Middle frontal gyrus (tissue), 1 donor: ENCODE measurements around the gene NR4A2.

Experiments used
- DNase-seq: peaks from one replicate; pipeline ENCODE4 v3.0.0-alpha.2; 2015; ENCODE audit warnings: low spot score; ENCODE audit errors: extremely low spot score

Gene NR4A2

GRCh38 chr2:156340377-156340776 lies 7.9 kb upstream of the NR4A2 start:
- DNase-seq = no peak

DNA sequence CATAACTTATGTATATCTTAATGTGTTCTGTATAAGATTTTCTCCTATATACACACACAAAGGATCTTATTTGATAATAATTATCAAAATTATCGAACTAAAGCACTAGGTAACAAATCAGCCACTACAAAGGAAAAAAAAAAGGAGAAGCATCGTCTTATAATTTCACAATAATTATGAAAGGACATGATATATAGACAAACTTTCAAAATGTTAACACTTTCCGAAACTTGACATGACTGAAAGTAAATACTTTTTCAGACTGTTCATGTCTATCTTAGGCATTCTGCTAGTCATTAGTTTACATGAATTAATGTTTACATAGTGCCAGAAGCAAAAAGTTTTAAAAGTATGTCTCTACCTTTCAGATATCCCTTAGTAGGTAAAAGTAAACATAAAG lies 7.3 kb upstream of the NR4A2 start:
- DNase-seq = no peak

GRCh38 chr2:156339110-156339847 lies 6.8 kb upstream of the NR4A2 start:
- no peak for DNase-seq

- DNase-seq = no peak
Measured at GRCh38 chr2:156338578-156338977, 6.1 kb upstream of the NR4A2 start.

DNA sequence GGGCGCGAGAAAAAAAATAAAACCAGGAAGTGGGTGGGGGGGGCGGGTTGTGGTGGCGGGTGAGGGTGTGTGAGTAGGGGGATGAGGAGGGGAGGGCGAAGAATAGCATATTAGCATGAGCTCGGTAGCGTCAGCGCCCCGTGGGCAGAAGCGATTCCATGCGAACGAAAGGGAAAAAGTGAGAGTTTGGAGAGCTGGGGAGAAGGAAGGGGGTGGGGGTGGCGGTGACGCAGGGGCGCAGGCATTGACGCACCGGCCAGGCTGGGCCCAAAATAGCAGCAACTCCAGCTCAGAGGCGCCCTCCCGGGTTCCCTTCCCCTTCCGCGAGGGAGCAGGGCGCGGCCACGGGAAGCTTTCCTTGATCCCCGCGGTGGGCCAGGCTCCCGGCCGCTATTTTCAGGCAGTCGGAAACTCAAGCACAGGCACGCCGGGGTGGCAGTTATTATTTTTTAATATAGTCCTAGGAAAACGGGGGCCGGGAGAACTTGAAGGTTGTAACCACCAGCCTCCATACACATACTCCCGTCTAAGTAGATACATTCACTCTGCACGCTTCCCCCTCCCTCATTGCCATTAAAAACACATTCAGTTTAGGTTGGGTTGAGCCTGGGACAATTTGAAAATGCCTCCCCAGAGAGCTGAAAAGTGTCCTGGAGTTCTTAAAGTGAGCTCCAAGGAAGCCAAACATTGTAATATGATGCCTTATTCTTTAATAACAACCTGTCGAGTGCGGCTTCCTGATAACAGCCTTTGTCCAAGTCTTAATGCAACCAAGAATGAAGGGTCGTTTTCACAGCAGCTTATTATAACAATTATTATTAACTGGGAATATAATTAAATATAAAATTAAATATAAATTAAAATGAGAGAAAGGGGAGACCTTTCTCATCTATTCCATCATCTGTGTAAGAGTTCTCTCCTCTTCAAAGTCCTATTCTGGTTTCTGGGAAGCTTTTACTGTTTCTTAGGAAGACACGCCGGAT lies 2.3 kb upstream of the NR4A2 start:
- DNase-seq = peak; percentile 71

- DNase-seq = no peak
Measured at GRCh38 chr2:156333951-156334495, 1.5 kb upstream of the NR4A2 start.

DNA sequence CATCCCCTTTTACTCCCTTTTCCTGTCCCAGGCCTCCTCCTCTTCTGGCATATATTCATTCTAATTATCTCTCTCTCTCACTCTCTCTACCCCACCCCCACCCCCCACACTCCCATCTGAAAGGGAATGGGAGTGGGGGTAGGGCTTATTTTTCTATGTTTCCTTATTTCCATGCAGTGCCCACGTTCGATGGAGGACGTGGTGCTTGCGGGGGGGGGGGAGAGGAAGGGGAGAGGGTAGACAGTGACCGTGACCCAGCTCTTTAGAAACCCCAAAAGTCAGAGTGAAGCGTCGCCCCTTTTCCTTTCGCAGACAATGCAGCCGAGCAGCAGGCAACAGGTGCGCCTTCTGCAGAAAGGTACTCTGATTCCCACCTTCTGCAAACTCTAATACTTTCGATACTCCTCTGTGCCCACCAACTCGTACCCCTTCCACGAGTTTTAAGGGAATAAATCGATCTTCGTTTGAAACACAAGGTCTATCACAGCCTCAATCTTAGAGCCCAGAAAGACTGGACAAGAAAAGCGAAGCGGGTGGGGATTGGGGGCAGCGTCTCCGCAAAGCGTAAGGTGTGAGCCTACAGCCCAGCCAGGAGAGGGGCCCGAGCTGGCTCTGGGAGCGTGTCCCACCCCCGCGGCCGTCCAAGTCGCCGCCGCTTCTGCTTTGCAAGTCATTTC lies 891 bp upstream of the NR4A2 start:
- no peak for DNase-seq

DNA sequence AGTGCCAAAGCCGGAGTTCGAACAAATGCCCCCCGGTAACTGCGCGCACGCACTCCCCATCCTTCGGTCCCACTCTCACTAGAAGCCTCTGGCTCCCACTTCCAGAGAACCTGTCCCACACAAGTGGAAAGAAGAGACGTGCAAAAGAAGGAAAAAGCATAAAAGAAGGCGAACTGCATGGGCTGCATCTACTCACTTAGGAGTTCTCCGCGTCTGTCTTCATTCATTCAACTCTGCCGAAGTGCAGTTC lies 312 bp downstream of the NR4A2 start:
- no peak for DNase-seq

GRCh38 chr2:156331572-156332283 lies 793 bp downstream of the NR4A2 start:
- DNase-seq = no peak

GRCh38 chr2:156329927-156330726 lies 2.4 kb downstream of the NR4A2 start:
- no peak for DNase-seq

- no peak for DNase-seq
Measured at GRCh38 chr2:156329031-156329926, 3.2 kb downstream of the NR4A2 start.

- no peak for DNase-seq
Measured at GRCh38 chr2:156327835-156328695, 4.5 kb downstream of the NR4A2 start.

DNA sequence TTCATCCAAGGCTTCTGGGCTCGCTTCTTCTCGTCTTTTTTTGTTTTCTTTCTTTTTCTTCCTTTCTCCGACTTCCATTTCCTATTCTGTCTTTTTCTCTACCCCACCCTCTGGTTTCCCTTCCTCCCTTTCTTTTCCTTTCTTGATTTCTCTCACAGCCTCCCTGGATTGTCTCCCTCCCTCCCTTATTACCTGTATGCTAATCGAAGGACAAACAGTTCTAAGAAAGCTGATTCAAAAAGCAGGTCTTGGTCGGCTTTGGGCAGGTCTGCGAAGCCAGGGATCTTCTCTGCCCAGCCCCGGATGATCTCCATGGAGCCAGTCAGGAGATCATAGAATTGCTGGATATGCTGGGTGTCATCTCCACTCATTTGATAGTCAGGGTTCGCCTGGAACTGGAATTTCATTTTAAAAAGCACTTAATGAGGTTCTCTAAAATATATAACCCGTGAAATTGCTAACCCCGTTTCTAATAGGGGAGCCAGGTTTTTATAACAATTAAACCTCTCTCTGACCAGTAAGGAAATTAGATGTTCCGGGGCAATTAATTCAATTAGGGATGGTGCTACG lies 5.9 kb downstream of the NR4A2 start:
- DNase-seq = no peak

DNA sequence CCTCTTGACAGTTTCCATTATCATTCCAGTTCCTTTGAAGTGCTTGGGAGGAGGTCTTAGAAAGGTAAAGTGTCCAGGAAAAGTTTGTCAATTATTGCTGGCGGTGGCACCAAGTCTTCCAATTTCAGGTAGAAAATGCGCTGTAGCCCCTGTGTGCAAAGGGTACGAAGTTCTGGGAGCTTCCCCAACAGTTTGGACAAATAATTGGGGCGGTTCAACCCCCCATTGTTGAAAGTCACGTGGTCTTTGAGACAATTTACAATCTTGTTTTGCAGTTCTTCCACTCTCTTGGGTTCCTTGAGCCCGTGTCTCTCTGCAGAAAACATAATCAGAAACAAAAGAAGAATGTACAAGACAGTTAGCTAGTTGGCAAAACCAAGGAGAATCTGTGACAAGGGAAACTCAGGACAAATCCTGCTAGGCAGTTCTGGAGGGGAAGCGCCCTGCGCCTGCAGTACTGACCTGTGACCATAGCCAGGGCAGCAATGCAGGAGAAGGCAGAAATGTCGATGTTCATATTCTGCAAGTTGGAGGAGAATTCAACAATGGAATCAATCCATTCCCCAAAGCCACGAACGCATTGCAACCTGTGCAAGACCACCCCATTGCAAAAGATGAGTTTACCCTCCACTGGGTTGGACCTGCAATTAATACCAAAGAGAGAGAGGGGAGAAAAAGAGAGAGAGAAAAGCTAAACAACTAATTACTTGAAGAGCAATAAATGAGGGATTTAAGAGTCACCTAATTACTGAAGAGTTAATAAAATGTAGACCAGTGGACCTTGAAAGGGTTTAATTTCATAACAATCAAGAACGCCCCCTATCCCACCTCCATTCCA lies 6.6 kb downstream of the NR4A2 start:
- no peak for DNase-seq

DNA sequence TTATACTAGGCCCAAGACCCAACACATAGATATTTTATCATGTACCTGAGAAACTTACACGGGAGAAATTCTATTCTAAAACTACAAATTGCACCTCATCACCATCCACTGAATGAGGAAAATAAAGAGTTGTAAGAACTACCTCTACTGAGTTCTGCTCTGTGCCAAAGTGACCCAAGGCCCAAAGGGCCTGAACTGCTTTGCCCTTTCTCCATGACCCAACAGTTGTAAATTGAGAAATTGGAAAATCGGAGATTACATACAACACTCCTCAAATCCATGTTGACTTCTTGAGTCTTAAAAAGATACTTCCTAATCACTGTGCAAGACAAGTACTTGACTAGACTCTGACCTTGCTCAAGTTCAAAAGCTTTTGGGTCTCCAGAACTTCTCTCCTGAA lies 8.8 kb downstream of the NR4A2 start:
- DNase-seq = no peak

DNA sequence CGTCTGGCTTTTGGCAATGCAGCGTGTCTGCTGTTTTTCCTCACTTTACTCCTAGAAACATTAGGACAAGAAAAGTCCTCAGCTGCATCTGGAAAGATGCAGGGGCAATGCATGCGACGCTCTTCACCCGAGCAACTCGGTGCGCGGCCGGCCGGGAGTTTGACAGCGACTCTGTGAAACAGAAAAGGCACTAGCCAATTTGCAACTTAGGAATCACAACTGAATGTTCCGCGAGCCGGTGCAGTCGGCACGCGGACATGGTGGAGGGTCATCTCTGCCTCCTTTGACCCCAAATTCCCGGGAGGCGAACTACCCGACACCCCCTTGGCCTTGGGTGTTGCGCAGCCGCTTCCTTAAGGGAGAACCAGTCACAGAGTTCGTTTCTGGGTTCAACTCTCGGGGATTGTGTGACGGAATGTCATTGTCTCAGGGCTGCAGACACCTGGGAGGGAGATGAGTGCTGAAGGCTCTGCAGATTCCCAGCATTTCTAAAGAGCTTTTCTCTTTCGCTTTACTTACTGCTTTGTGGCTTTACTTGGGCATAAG lies 9.8 kb downstream of the NR4A2 start:
- no peak for DNase-seq
